Natural killer cell (primary cell): ENCODE measurements around the gene RFPL3. TPM values are rescaled to one million over a fixed set of nuclear protein-coding genes. Genes with fewer than 3 reads are reported as not detected.

Source experiments
- ATAC-seq, 3 donors: fragments of 150-1000 bp in 2 of 3; fragments of 200-7000 bp in 1 of 3; cut with Tn5 transposase; 1 replicate in 1 of 3; 2 replicates in 2 of 3; pipeline ENCODE4 v1.10.0; 2021; ENCODE audit warnings: mild to moderate bottlenecking in 2 of 3, moderate library complexity in 2 of 3
- DNase-seq, 2 donors: peaks; one replicate each; pipeline versions ENCODE4 v3.0.0 to v3.0.0-alpha.2; 2013 to 2021; ENCODE audit warnings: mixed read lengths in 1 of 2
- H3K27ac ChIP-seq: one replicate; pipeline ENCODE4 v1.5.1; 2013; ENCODE audit warnings: mild to moderate bottlenecking, low read length
- H3K27me3 ChIP-seq: one replicate; pipeline ENCODE4 v1.6.1; 2013; ENCODE audit warnings: low read length; ENCODE audit not compliant: control insufficient read depth, insufficient read depth
- H3K36me3 ChIP-seq: one replicate; pipeline ENCODE4 v1.6.1; 2013; ENCODE audit warnings: low read length; ENCODE audit not compliant: control insufficient read depth, insufficient read depth
- H3K4me1 ChIP-seq: one replicate; pipeline ENCODE4 v1.6.1; 2013; ENCODE audit warnings: low read length; ENCODE audit not compliant: control insufficient read depth, insufficient read depth
- H3K4me3 ChIP-seq: one replicate; pipeline ENCODE4 v1.5.1; 2013; ENCODE audit warnings: low read length
- H3K9me3 ChIP-seq: one replicate; pipeline ENCODE4 v1.6.1; 2013; ENCODE audit warnings: low read length; ENCODE audit not compliant: control insufficient read depth, insufficient read depth
- H3K27ac Mint-ChIP-seq, 2 donors: one replicate each; pipeline ENCODE4 v1.8.0; 2022; ENCODE audit warnings: mild to moderate bottlenecking in 2 of 2, mixed read lengths in 2 of 2, moderate library complexity in 1 of 2
- H3K27me3 Mint-ChIP-seq, 2 donors: one replicate each; pipeline ENCODE4 v1.8.0; 2022; ENCODE audit warnings: low read depth in 2 of 2, mixed read lengths in 2 of 2
- H3K36me3 Mint-ChIP-seq: one replicate; pipeline ENCODE4 v1.8.0; 2022; ENCODE audit warnings: mixed read lengths
- H3K4me1 Mint-ChIP-seq, 2 donors: one replicate each; pipeline ENCODE4 v1.8.0; 2022; ENCODE audit warnings: mixed read lengths in 2 of 2
- H3K4me3 Mint-ChIP-seq: one replicate; pipeline ENCODE4 v1.8.0; 2022; ENCODE audit warnings: mild to moderate bottlenecking, moderate library complexity, mixed read lengths
- H3K9me3 Mint-ChIP-seq, 2 donors: one replicate each; pipeline ENCODE4 v1.8.0; 2022; ENCODE audit warnings: mixed read lengths in 2 of 2
- WGBS: methylation state at CpG from one replicate; pipeline ENCODE4 v1.1.7; 2013; ENCODE audit warnings: missing lambda C conversion rate; ENCODE audit not compliant: insufficient coverage; 5-methylcytosine and 5-hydroxymethylcytosine counted together
- intact Hi-C: fragments of 100-400 bp; cut with micrococcal nuclease; formaldehyde crosslinking; loops from one replicate; pipeline ENCODE4 v1.14.2; 2022
- total RNA-seq, 4 donors: library from RNA; stranded (reverse); fragments of 120-200 nt in 1 of 4; gene quantifications; one replicate each; pipeline versions ENCODE4 v1.2.3 to v1.2.4, GENCODE V29; 2013 to 2022
- TF ChIP-seq, protein P1 (sequence below): fragments of 200-600 bp; IDR thresholded peaks from one replicate; pipeline ENCODE4 v1.8.0; 2022; ENCODE audit warnings: antibody characterized with exemption

RFPL3 gene
- total RNA-seq, 3 donors from 2014 or later (not counting 1 experiment from before 2014, with no cell fraction given), result not detected

DNA sequence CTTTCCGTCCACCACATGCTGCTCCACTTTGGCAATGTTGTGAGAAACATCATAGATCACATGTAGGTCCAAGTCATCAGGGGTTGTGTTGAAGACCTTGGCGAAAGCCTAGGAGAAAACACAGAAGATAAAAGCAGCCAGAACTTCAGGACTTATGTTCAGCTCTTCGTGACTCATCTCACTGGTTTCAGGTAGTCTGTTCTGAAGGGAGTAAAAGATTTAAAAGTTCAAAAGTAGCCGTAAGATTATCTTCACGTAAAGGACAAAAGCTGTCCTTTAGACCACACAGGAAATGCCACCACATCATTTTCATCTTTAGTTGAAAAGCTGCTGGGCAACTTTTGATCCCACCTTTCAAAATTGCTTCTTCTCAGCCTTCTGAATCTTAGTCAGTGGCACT, 37.4 kb downstream of the RFPL3 start:
- no peaks in the 10 kb centered on the region for H3K9me3 ChIP-seq
- no peaks in the 10 kb centered on the region for H3K4me1 Mint-ChIP-seq
- H3K4me3 ChIP-seq, result no peak overlapping the region
- H3K36me3 ChIP-seq, result peaks cover 76% of the 10 kb centered on the region
- no peak overlapping the region for H3K27ac ChIP-seq
- H3K36me3 Mint-ChIP-seq, result peaks cover 12% of the 10 kb centered on the region
- ATAC-seq (no peak), DNase-seq (no peak)
- WGBS, result 61% methylated on average over 5 of the region's 5 CpGs
- no peaks in the 10 kb centered on the region for H3K27me3 Mint-ChIP-seq
- intact Hi-C loops, result no loop called here
- no peak overlapping the region for H3K4me3 Mint-ChIP-seq
- H3K4me1 ChIP-seq, result no peaks in the 10 kb centered on the region
- no peaks in the 10 kb centered on the region for H3K27me3 ChIP-seq
- H3K9me3 Mint-ChIP-seq, result no peaks in the 10 kb centered on the region
- TF ChIP-seq, protein P1, sequence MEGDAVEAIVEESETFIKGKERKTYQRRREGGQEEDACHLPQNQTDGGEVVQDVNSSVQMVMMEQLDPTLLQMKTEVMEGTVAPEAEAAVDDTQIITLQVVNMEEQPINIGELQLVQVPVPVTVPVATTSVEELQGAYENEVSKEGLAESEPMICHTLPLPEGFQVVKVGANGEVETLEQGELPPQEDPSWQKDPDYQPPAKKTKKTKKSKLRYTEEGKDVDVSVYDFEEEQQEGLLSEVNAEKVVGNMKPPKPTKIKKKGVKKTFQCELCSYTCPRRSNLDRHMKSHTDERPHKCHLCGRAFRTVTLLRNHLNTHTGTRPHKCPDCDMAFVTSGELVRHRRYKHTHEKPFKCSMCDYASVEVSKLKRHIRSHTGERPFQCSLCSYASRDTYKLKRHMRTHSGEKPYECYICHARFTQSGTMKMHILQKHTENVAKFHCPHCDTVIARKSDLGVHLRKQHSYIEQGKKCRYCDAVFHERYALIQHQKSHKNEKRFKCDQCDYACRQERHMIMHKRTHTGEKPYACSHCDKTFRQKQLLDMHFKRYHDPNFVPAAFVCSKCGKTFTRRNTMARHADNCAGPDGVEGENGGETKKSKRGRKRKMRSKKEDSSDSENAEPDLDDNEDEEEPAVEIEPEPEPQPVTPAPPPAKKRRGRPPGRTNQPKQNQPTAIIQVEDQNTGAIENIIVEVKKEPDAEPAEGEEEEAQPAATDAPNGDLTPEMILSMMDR, result no peak
- H3K27ac Mint-ChIP-seq, result no peak overlapping the region

DNA sequence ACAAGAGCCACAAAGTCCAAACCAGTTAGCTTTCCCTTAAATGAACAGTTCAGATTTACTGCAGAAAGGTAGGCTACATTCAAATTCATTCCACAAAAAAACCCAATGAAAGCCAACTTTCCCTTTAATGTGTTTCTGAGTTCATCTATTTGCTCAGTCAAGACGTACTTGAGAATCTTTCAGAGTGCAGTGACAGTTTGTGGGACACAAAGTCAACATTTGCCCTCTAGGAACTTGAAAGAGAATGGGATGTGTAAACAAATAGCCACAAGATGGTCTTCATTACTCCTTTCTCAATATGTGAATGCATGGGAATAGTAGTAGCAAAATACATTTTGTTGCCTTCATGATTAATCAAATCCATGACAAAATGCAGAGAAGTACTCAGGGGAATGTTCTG, 38.6 kb downstream of the RFPL3 start:
- TF ChIP-seq, protein P1, result no peak
- no peak overlapping the region for H3K4me3 Mint-ChIP-seq
- WGBS, result 100% methylated on average over 1 of the region's 1 CpG
- DNase-seq (no peak), ATAC-seq (no peak)
- intact Hi-C loops, result no loop called here
- Histone ChIP-seq H3K27me3 (no peaks in the 10 kb centered on the region), H3K36me3 (peaks cover 81% of the 10 kb centered on the region), H3K4me1 (no peaks in the 10 kb centered on the region), H3K4me3 (no peak overlapping the region), H3K9me3 (no peaks in the 10 kb centered on the region), H3K27ac (no peak overlapping the region)
- H3K4me1 Mint-ChIP-seq, result no peaks in the 10 kb centered on the region
- H3K27me3 Mint-ChIP-seq, result no peaks in the 10 kb centered on the region
- H3K27ac Mint-ChIP-seq, result no peak overlapping the region
- peaks cover 12% of the 10 kb centered on the region for H3K36me3 Mint-ChIP-seq
- no peaks in the 10 kb centered on the region for H3K9me3 Mint-ChIP-seq

- DNase-seq (no peak), ATAC-seq (no peak)
- Mint-ChIP-seq H3K36me3 (peaks cover 12% of the 10 kb centered on the region), H3K27ac (peak overlapping the region in 1 of 2 donors; percentile 15), H3K9me3 (no peaks in the 10 kb centered on the region), H3K27me3 (no peaks in the 10 kb centered on the region), H3K4me3 (no peak overlapping the region), H3K4me1 (no peaks in the 10 kb centered on the region)
- no peak overlapping the region for H3K4me3 ChIP-seq
- TF ChIP-seq, protein P1, result no peak
- H3K27ac ChIP-seq, result no peak overlapping the region
- intact Hi-C loops, result no loop called here
- 85% methylated on average over 5 of the region's 5 CpGs for WGBS
- no peaks in the 10 kb centered on the region for H3K9me3 ChIP-seq
- H3K36me3 ChIP-seq, result peaks cover 85% of the 10 kb centered on the region
- H3K4me1 ChIP-seq, result no peaks in the 10 kb centered on the region
- H3K27me3 ChIP-seq, result no peaks in the 10 kb centered on the region
These were observed 39.1 kb downstream of the RFPL3 start for GRCh38 chr22:32396746-32397145.

- Histone ChIP-seq H3K36me3 (peaks cover 64% of the 10 kb centered on the region), H3K4me3 (no peak overlapping the region), H3K27ac (no peak overlapping the region), H3K9me3 (no peaks in the 10 kb centered on the region), H3K4me1 (no peaks in the 10 kb centered on the region), H3K27me3 (no peaks in the 10 kb centered on the region)
- 72% methylated on average over 3 of the region's 4 CpGs for WGBS
- no peaks in the 10 kb centered on the region for H3K9me3 Mint-ChIP-seq
- TF ChIP-seq, protein P1, result no peak
- H3K4me3 Mint-ChIP-seq, result no peak overlapping the region
- no peaks in the 10 kb centered on the region for H3K4me1 Mint-ChIP-seq
- DNase-seq, result no peak
- no peak for ATAC-seq
- no peak overlapping the region for H3K27ac Mint-ChIP-seq
- no peaks in the 10 kb centered on the region for H3K27me3 Mint-ChIP-seq
- peaks cover 5% of the 10 kb centered on the region for H3K36me3 Mint-ChIP-seq
- intact Hi-C loops, result no loop called here
These were observed 43.8 kb downstream of the RFPL3 start for GRCh38 chr22:32401486-32401885.
